PFSK-1 (cell line): ENCODE results near the gene BCL3.

ENCODE experiments used
- FOXP2 ChIP-seq: optimal IDR thresholded peaks from 2 replicates; pipeline ENCODE3; 2011; ENCODE audit warnings: borderline replicate concordance, control low read depth, inconsistent platforms; ENCODE audit not compliant: insufficient read depth; ENCODE audit errors: extremely low read length, extremely low read depth
- POLR2AphosphoS5 ChIP-seq: IDR thresholded peaks from 2 replicates; pipeline ENCODE4 v1.6.1; 2012; ENCODE audit warnings: low read depth, mild to moderate bottlenecking, control low read depth, low read length, moderate library complexity
- SIN3A ChIP-seq: IDR thresholded peaks from 2 replicates; pipeline ENCODE4 v1.6.1; 2012; ENCODE audit warnings: mild to moderate bottlenecking, low read length, moderate library complexity, borderline replicate concordance; ENCODE audit not compliant: insufficient read depth
- TF ChIP-seq, protein P1 (sequence below), 2 experiments: IDR thresholded peaks; 2 replicates each; pipeline versions ENCODE4 v1.6.1 to v1.8.0; 2011 to 2012; ENCODE audit warnings: low read depth in 2 of 2, low read length in 2 of 2, control low read depth in 1 of 2, inconsistent platforms in 1 of 2, mild to moderate bottlenecking in 1 of 2, moderate library complexity in 1 of 2; ENCODE audit not compliant: insufficient read depth in 1 of 2

DNA sequence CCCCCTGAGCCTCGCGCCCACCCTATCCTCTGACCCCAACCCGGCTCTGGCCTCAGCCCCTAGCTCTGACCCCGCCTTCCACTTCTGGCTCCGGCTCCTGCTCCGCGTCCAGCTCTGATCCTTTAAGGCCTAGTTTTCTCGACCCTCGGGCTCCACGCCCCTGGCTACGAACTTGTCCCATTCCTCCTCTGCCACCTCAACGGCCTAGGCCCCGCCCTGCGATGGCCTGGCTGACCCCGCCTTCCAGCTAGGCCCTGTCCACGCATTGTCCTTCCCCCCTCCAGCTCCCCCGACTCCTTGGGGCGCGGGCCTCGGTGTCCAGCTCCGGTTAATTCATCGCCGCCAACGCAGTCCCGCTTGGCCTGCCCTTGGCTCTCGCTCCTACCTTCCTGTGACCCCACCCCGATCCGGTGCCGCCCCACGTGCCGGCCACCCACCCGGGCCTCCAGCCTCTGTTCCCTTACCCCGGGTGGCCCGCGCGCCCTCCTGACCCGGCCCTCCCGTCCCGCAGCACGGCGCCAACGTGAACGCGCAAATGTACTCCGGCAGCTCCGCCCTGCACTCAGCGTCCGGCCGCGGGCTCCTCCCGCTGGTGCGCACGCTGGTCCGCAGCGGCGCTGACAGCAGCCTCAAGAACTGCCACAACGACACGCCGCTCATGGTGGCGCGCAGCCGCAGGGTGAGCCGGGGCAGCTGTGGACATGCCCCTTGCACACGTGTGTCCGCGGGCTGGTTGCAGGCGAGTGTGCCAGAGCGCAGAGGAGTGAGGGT, 9.4 kb downstream of the BCL3 start:
- TF ChIP-seq POLR2AphosphoS5 (no peak; the same call in 1 of the 2 replicates), FOXP2 (peak; percentile 70), SIN3A (peak; percentile 14; the same call in 1 of the 2 replicates)
- TF ChIP-seq, protein P1, sequence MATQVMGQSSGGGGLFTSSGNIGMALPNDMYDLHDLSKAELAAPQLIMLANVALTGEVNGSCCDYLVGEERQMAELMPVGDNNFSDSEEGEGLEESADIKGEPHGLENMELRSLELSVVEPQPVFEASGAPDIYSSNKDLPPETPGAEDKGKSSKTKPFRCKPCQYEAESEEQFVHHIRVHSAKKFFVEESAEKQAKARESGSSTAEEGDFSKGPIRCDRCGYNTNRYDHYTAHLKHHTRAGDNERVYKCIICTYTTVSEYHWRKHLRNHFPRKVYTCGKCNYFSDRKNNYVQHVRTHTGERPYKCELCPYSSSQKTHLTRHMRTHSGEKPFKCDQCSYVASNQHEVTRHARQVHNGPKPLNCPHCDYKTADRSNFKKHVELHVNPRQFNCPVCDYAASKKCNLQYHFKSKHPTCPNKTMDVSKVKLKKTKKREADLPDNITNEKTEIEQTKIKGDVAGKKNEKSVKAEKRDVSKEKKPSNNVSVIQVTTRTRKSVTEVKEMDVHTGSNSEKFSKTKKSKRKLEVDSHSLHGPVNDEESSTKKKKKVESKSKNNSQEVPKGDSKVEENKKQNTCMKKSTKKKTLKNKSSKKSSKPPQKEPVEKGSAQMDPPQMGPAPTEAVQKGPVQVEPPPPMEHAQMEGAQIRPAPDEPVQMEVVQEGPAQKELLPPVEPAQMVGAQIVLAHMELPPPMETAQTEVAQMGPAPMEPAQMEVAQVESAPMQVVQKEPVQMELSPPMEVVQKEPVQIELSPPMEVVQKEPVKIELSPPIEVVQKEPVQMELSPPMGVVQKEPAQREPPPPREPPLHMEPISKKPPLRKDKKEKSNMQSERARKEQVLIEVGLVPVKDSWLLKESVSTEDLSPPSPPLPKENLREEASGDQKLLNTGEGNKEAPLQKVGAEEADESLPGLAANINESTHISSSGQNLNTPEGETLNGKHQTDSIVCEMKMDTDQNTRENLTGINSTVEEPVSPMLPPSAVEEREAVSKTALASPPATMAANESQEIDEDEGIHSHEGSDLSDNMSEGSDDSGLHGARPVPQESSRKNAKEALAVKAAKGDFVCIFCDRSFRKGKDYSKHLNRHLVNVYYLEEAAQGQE (IDR thresholded peaks at IDR 0.05; ENCODE audit: insufficient read depth in 1 of 2, low read depth in 2 of 2, low read length in 2 of 2) = 0 out of 4 replicates have a peak, but pooled peaks of 1 of the 2 experiments have one; percentile 25
